Measurements from ENCODE around the gene MBL2.

DNA sequence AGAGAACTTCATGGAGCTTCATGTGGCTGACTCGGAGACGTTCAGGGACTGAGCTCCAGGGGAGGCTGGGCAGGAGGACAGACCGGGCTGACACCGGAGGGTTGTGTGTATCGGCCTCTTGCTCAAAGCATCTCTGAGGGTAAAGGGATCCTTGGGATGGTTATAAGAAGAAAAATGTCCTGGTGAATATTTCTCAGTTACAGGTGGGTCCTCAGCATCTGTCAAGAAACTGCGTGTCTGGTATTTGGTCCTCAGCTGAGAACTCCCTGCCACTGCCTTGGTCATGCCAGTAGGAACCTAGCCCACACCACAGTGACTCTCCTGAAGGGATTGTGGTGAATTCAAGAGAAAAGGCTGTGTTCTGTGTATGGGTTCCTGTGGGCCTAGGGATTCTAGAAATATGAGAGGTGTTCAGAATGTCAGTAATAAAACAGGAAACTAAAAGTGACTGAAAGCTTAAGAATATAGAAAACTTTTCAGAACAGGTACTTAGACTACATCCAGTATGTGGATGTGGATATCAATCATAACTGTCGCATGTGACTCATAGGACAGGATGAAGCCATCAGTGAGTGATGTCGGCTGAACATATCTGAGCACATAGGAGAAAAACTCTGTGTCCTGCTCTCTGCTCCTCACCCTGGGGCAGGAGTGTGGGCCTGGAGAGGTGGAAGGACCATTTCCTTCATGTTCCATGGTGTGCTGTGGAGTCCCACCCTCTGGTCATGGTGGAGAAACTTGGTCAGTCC lies 28.4 kb downstream of the MBL2 start:
- TF ChIP-seq POLR2AphosphoS5 (IDR thresholded peaks at IDR 0.05; ENCODE audit: borderline replicate concordance, low read depth, low read length) = no peak
- TF ChIP-seq EZH2 (IDR thresholded peaks at IDR 0.05) = no peak
